Stomach (tissue), 4 donors: Measurements from ENCODE around the gene RBM19.

Experiments used
- CTCF ChIP-seq, 7 experiments: fragments of 450-650 bp in 4 of 7; fragments of 200-600 bp in 3 of 7; sonication (generic) in 3 of 7; IDR thresholded peaks; one replicate each; pipeline ENCODE4 v1.5.1; 2016 to 2019; ENCODE audit warnings: antibody characterized with exemption in 7 of 7, control low read depth in 2 of 7, mild to moderate bottlenecking in 1 of 7
- POLR2A ChIP-seq, 4 donors: fragments of 450-650 bp; IDR thresholded peaks; one replicate each; pipeline ENCODE4 v1.6.1; 2016; ENCODE audit warnings: antibody characterized with exemption in 4 of 4, control low read depth in 2 of 4, mild to moderate bottlenecking in 1 of 4, moderate library complexity in 1 of 4

DNA sequence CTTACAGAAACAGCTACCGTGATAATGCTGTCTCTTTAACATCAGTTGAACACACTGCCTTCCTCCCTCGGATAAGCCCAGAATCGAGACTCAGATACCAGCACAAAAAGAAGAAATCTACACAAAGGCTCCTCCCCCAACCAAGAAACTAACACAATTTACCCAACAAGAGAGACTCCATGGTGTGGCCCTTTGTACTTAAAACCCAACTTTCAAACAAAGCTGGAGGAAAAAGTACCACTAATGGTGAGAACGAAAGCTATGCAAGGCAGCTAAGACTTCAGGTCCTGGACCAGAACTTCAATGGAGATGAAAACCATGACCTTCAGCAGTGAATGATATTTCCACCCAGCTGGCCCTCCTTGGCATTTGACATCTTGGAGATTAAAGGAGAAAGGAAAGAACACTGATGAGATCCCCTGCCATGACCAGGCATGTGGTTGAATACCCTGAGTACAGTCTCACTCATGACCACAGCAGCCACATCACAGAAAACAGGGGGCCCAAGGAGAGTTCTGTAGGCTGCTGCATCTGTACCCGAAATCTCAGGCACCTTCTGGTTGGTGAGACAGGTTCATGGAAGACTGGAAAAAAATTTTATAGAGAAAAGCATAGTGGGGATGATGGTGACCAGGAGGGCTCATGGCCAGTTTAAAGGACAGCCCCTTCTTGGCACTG lies 36.7 kb downstream of the RBM19 start:
- TF ChIP-seq POLR2A (IDR thresholded peaks at IDR 0.05) (no peak), CTCF (IDR thresholded peaks at IDR 0.05) (no peak)
